ENCODE data around the gene SCUBE1.
A peak's percentile ranks its signal among the peaks of the same experiment; 100 is the strongest.

Gene SCUBE1

DNA sequence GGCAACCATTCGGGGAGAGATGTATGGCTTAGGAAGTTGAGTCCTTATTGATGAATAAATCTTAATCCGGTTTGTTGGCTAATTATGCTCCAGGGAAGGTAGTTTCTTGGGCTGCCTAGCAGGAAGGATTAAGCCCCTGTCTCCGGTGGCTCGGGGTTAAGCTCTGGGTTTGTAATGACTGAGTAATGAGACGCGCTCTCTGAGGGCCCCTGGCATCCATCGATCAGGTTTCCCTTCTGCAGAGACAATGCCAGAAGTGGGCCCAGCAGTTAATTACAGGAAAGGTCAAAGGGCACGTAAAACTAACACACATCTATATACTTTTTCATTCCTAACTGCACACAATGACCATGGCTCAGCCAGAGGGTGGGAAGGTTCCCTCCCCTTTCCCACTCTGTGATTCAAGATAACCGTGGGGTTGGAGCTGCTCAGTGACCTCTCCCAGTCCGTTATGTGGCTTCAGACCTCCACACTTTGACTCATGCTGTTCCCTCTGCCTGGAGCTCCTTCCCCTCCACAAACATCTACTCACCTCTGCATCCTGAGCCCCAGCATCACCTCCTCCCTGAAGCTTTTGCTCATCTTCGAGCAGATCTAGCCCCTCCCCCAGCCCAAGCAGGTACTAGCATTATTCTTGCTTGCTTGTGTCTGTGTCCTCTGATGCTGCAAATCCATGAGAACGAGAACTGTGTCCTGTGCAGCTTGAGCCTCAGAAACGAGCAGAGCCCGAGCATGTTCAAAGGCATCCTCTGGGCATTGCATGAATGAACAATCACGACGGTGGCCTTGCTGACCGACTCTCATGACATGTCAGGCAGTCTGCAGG is 16.6 kb downstream of the SCUBE1 start:
- Mint-ChIP-seq H3K9me3 (no peaks in the 10 kb centered on the region), H3K36me3 (ENCODE audit: low read depth) (no peaks in the 10 kb centered on the region), H3K4me1 (peaks cover 38% of the 10 kb centered on the region), H3K27ac (peak overlapping the region in 1 of 3 experiments; percentile 39), H3K27me3 (ENCODE audit: low read depth) (peaks cover 10% of the 10 kb centered on the region), H3K4me3 (no peak overlapping the region)
- TF ChIP-seq, protein P1, sequence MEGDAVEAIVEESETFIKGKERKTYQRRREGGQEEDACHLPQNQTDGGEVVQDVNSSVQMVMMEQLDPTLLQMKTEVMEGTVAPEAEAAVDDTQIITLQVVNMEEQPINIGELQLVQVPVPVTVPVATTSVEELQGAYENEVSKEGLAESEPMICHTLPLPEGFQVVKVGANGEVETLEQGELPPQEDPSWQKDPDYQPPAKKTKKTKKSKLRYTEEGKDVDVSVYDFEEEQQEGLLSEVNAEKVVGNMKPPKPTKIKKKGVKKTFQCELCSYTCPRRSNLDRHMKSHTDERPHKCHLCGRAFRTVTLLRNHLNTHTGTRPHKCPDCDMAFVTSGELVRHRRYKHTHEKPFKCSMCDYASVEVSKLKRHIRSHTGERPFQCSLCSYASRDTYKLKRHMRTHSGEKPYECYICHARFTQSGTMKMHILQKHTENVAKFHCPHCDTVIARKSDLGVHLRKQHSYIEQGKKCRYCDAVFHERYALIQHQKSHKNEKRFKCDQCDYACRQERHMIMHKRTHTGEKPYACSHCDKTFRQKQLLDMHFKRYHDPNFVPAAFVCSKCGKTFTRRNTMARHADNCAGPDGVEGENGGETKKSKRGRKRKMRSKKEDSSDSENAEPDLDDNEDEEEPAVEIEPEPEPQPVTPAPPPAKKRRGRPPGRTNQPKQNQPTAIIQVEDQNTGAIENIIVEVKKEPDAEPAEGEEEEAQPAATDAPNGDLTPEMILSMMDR (IDR thresholded peaks at IDR 0.05; ENCODE audit: unreplicated experiment in 3 of 3), result no peak

DNA sequence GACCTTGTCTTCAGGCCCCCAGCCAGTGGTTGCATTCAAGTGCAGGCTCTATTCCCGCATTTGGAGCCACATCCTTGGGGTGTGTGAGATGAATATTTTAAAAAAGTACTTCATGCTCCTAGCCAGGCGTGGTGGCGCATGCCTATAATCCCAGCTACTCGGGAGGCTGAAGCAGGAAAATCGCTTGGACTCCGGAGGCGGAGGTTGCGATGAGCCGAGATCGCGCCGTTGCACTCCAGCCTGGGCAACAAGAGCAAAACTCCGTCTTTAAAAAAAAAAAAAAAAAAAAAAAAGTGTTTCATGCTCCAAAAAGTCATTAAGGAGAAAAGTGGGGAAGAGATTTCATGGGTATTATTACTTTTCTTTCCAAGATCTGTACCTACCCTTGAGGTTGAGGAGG is 18.0 kb downstream of the SCUBE1 start:
- peaks cover 20% of the 10 kb centered on the region for H3K27me3 Mint-ChIP-seq (ENCODE audit: low read depth)
- TF ChIP-seq, protein P1 (IDR thresholded peaks at IDR 0.05; ENCODE audit: unreplicated experiment in 3 of 3), result no peak
- H3K4me3 Mint-ChIP-seq, result no peak overlapping the region
- H3K36me3 Mint-ChIP-seq (ENCODE audit: low read depth), result no peaks in the 10 kb centered on the region
- peaks cover 25% of the 10 kb centered on the region for H3K4me1 Mint-ChIP-seq
- no peaks in the 10 kb centered on the region for H3K9me3 Mint-ChIP-seq
- no peak overlapping the region for H3K27ac Mint-ChIP-seq

GRCh38 chr22:43320943-43321900 is 21.9 kb downstream of the SCUBE1 start:
- Mint-ChIP-seq H3K4me3 (no peak overlapping the region), H3K36me3 (ENCODE audit: low read depth) (peaks cover 5% of the 10 kb centered on the region), H3K27me3 (ENCODE audit: low read depth) (peaks cover 28% of the 10 kb centered on the region), H3K4me1 (peaks cover 13% of the 10 kb centered on the region), H3K9me3 (no peaks in the 10 kb centered on the region), H3K27ac (no peak overlapping the region)
- TF ChIP-seq, protein P1 (IDR thresholded peaks at IDR 0.05; ENCODE audit: unreplicated experiment in 3 of 3), result no peak

DNA sequence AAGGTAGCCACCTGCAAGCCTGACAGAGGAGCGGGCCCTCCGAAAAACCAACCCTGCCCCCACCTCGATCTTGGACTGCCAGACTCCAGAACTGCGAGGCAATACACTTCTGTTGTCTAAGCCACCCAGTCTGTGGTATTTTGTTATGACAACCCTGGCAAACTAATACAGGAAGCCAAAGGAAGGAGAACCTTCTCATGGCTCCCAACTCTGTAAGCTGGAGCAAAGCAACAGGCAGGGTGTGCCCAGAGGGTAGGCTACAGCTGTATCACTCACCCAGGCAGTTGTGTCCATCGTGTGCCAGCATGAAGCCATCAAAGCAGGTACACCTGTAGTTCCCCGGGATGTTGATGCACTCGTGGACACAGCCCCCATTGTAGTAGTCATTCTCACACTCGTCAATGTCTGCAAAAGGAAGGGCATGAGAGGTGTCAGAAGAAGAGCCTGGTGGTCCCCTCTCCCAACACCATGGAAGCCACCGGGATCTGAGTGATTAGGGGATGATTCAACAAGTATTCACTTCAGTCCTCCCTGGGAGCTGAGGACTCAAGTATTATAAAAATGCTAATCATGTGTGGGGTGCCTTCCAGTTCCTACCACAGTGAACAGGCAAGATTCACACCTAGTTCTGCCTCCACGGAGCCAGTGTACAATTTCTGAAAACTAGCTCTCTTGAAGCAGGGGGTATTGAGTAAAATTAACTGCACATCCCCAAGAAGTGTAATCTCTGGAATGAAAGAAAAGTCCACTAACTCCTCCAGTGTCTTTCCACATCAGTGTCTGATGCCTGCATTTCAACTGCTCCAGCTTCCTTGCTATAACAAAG is 23.3 kb downstream of the SCUBE1 start:
- Mint-ChIP-seq H3K4me3 (no peak overlapping the region), H3K36me3 (ENCODE audit: low read depth) (peaks cover 5% of the 10 kb centered on the region), H3K9me3 (no peaks in the 10 kb centered on the region), H3K27me3 (ENCODE audit: low read depth) (peaks cover 41% of the 10 kb centered on the region), H3K27ac (no peak overlapping the region), H3K4me1 (peaks cover 11% of the 10 kb centered on the region)
- TF ChIP-seq, protein P1 (IDR thresholded peaks at IDR 0.05; ENCODE audit: unreplicated experiment in 3 of 3), result no peak

DNA sequence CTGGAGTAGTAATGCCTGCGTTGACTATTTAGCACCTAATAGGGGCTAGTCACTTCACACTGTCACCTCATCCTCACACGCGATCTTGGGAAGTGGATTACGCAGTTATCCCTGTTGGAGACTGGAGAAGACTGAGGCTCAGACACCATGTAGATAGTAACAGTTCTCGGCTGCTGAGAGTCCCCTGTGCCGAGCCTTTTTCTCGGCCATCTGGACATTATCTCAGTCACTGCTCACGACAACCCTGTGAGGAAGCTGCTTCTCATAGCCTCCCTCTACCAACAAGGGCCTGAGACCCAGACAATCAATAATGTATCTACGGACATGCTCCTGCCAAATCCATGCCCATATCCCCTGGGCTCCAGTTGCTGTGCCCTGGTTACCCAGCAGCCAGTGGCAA is 25.9 kb downstream of the SCUBE1 start:
- TF ChIP-seq, protein P1 (IDR thresholded peaks at IDR 0.05; ENCODE audit: unreplicated experiment in 3 of 3), result no peak
- Mint-ChIP-seq H3K27me3 (ENCODE audit: low read depth) (peaks cover 56% of the 10 kb centered on the region), H3K27ac (no peak overlapping the region), H3K4me3 (no peak overlapping the region), H3K36me3 (ENCODE audit: low read depth) (peaks cover 5% of the 10 kb centered on the region), H3K9me3 (no peaks in the 10 kb centered on the region), H3K4me1 (peaks cover 24% of the 10 kb centered on the region)
